HG03045 (cell line): ENCODE data around the gene INPP4B.

Source experiments
- ATAC-seq: cut with Tn5 transposase; IDR thresholded peaks from one replicate; pipeline ENCODE4 v1.9.1; 2021; ENCODE audit warnings: mild to moderate bottlenecking, moderate library complexity; ENCODE audit not compliant: unreplicated experiment

The INPP4B gene

GRCh38 chr4:142191901-142192300 lies 654.2 kb downstream of the INPP4B start:
- ATAC-seq, result no peak

GRCh38 chr4:142181021-142181420 lies 665.1 kb downstream of the INPP4B start:
- no peak for ATAC-seq

- no peak for ATAC-seq
Observed at GRCh38 chr4:142169216-142169615, 676.9 kb downstream of the INPP4B start.

- no peak for ATAC-seq
Observed at GRCh38 chr4:142168181-142168580, 677.9 kb downstream of the INPP4B start.

- ATAC-seq, result no peak
Observed at GRCh38 chr4:142164767-142165500, 681.2 kb downstream of the INPP4B start.

GRCh38 chr4:142161086-142161485 lies 685.0 kb downstream of the INPP4B start:
- ATAC-seq, result no peak

GRCh38 chr4:142160509-142160908 lies 685.6 kb downstream of the INPP4B start:
- ATAC-seq, result no peak

- ATAC-seq, result no peak
Observed at GRCh38 chr4:142158980-142159379, 687.1 kb downstream of the INPP4B start.

GRCh38 chr4:142156256-142156655 lies 689.8 kb downstream of the INPP4B start:
- ATAC-seq, result no peak

GRCh38 chr4:142155347-142155746 lies 690.8 kb downstream of the INPP4B start:
- ATAC-seq, result no peak

- ATAC-seq, result no peak
Observed at GRCh38 chr4:142150483-142150882, 695.6 kb downstream of the INPP4B start.

GRCh38 chr4:142144813-142145212 lies 701.3 kb downstream of the INPP4B start:
- no peak for ATAC-seq

- no peak for ATAC-seq
Observed at GRCh38 chr4:142142366-142143054, 703.6 kb downstream of the INPP4B start.

GRCh38 chr4:142141224-142141623 lies 704.9 kb downstream of the INPP4B start:
- ATAC-seq, result no peak

GRCh38 chr4:142130666-142131065 lies 715.4 kb downstream of the INPP4B start:
- ATAC-seq, result no peak

GRCh38 chr4:142129931-142130330 lies 716.2 kb downstream of the INPP4B start:
- no peak for ATAC-seq

GRCh38 chr4:142129473-142129872 lies 716.6 kb downstream of the INPP4B start:
- no peak for ATAC-seq

GRCh38 chr4:142128529-142128928 lies 717.6 kb downstream of the INPP4B start:
- no peak for ATAC-seq

- ATAC-seq, result peak; percentile 75
Observed at GRCh38 chr4:142126890-142127497, 719.1 kb downstream of the INPP4B start.

- no peak for ATAC-seq
Observed at GRCh38 chr4:142124874-142125273, 721.2 kb downstream of the INPP4B start.

GRCh38 chr4:142121448-142122350 lies 724.4 kb downstream of the INPP4B start:
- ATAC-seq, result no peak
